COR-L47 (cell line): ENCODE measurements around the gene MRPS10.
"Not testable (repeated sequence)": the region's sequence is repeated elsewhere in the genome, so short reads cannot be mapped to it uniquely, and the experiment has no call there.

Source experiments
- DNase-seq: peaks from one replicate; lab custom pipeline; 2025; lab: John Stamatoyannopoulos, UW

MRPS10 gene

DNA sequence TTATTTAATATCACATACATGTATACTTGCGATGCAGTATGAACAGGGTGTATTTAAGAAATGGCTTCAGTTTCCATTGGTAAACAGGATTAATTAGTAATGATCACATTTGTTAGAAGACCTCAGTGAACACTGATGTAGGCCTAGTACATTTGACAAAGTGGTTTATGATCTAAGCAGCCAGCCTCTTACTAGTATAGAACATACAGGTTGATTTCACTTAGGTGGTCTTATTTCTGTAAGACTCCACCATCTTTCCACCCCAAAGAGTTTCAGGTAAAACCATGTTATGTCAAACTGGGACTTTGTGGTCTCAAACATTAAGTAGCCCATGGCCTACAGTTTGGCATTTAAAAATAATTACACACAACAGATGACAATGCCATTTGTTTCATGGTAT, 20.2 kb upstream of the MRPS10 start:
- no peak for DNase-seq

DNA sequence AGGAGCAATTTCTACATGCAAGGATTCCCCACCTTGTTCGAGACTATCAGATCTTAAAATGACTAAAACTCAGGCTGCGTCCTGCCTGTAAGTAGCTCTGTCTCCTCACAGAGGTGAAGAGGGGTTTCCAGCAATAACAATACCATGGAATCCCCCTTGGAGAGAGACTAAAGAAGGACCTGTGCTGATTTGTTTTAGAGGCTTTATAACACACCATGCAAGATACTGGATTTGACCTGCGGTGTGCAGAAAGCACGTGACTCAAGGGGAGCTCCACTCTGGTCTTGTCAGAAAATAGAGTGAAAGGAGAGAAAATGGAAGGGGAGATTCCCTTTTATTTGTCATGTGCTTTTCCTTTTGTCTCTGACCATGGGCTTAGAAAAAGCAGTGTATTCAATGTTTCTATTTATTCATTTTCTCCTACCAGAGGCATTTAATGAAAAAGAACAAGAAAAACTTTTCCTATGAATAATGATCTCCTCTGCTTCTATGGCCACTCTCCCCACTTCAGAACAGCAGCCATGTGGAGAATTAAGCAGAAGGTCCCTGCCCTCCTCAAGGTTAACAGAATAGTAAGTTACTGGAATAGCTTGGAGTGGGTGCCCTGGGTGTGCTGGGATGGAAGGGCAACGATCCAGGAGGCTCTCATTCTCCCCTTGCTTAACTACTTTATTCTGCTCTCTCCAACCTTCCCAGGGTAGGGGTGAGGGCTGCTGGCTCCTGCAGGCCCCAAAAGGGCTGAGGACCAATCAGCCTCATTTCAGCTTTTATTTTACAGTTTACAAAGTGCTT, 19.2 kb upstream of the MRPS10 start:
- DNase-seq, result no peak

DNA sequence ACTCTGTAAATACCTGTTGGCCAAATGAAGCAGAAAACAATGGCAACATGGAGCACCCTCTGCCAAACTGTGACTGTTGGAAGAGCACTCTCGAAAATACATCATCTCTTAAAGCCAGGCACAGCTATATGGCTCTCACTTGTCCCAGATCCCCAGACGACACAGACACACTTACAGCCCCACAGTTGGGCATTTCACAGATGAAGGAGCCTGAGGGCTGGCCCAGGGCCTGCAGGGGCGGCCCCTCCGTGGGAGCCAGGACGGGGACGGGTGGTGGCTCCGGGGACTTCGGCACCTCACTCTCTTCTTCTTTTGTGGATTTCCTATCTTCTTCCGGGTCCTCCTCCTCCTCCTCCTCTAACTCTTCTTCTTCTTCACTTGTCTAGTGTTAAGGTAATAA, 18.4 kb upstream of the MRPS10 start:
- DNase-seq, result no peak

DNA sequence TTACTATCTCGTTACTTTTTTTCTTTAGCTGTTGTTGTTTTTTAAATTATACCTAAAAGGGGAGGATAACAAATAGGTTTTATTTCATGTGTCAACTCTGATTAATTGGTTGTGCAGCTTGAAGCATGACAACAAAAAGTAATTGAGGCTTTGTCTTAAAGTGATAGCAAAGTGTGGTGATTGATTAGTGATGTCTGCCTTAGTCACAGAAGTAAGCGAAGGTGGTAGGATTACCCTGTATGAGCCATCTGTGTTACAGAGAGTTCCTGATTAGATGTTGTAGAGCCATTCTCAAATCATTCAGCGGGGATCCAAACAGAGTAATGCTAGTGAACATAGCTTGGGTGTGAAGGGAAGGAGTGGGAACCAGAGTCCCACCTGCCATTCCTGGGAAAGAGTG, 14.4 kb upstream of the MRPS10 start:
- DNase-seq, result no peak

DNA sequence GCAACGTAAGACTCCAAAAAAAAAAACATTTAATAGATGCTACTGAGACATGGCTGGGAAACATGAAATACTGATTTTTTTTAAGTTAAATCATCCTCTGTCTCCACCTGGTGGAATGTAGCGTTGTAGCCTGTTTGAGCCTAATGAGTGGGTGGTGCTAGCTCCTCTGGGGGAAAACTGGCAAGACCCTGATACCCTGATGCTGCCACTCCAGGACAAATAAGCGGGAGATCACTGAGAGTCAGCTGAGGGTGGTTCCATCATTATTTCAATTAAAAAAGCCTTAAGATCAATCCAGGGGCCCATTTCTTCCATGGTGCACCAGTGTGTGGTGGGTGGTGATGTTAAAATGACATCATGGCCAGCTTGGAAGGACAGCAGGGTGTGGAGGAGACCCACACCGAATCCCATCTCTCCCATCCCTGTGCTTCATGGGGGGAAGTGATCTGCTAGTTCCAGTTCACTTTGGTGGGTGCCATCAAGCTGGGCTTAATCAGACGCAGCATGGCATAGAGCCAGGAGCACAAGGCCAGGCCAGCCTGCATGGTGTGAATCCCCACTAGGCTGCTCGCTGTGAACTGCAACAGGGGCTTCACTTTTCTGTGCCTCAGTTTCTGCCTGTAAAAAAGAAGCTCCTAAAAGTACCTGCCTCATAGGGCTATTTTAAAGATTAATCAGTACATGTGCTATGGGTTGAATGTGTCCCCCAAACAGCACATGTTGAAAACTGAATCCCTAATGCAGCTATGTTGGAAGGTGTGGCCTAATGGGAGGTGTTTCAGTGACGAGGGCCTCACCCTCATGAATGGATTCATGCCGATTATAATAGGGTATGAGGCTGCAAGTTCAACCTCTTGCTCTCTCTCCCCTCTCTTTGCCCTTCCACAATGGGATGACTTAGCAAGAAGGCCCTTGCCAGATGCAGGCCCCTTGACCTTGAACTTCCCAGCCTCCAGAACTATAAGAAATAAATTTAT, 13.0 kb upstream of the MRPS10 start:
- DNase-seq, result no peak

DNA sequence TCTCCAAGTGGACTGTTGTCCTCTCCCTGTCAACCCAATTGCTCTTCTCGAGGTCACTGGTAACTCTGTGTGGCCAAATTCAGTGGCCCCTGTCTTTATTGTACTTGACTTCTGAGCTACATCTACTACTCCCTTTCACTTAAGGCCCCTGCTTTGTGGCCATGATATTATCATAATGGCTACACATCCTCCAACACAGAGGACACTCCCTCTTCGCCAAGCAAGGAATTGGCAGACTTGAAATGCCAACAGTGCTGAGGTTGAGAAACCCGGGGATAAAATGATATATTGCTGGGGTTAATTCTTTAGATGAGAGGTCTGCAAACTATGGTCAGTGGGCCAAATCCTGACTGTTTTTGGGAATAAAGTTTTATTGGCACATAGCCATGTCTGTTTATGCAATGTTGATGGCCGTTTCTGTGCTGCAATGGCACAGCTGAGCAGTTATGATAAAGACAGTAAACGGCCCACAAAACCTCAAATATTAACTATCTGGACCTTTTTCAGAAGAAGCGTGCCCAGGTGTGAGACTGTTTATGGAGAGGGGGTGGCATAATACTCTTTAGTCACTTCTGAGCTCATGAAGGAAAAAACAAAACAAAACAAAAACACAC, 12.0 kb upstream of the MRPS10 start:
- DNase-seq, result no peak

DNA sequence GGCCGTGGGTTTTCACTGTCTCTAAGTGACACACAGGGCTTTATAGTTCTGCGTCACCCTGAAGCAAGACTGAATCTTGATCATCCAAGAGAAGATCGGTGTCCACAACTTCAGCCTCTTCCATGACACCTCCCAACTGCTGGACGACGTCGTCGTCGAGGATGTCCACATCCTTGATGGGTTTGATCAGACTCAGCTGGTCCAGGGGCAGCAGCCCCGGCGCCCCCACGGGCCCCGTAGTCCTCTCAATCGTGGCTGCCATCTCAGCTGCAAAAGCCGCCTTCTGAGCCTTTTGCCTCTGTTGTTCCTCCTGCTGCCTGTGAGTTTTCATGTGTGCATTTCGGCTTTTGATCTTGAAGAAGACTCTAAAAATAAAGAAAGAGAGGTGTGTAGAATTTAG, 10.6 kb upstream of the MRPS10 start:
- DNase-seq, result no peak

DNA sequence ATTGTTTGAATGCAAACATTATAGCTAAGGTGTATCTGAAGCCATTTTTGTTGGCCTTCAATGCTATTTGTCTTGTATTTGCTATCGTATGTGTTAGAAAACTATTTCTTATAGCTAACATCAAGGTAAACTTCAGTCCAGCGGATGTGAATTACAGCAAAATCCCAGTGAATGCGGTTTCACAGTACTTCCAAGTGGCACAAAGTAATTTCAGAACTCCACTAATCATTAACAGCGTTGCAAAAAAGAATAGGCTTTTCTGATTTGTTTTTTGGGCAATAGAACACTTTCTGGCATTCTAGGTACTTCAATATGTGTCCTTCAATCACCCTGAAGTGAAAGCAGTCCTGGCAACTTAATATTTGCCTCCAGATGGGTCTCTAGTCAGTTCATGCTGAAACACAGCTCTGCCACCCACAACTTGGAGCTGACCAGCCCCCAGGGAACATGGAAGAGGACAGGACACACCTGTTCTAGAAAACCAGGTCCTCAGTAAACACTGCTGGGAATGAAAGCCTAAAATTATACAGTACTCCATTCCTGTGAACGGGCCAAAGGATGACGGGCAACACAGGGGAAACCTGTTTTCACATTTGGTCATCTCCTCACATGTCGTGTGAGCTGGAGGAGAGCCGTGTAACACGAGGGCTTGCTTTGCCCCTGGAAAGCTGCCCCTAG, 9.7 kb upstream of the MRPS10 start:
- DNase-seq, result no peak

DNA sequence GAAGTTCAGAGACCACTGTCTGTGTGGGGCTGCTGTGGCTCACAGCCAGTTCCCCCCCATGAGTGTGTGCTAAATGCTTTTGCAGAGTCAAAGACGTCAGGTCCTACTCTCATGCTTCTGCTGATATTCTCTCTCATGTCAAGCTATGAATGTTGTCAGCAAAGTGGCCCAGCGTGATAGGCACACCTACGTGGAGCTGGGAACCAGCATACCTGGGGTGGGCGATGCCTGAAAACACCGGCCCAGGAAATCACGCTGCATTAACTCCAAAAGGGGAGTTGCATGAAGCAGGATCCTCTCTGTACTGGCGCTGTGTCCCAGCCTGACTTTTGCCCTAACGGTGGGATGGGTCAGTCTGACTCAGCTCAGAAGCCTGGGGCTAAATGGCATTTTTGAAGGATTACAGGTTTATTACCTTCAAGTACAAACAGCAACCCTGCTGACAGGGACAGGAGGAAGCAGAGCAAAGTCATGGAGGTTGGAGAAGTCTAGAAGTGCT, 9.0 kb upstream of the MRPS10 start:
- no peak for DNase-seq

DNA sequence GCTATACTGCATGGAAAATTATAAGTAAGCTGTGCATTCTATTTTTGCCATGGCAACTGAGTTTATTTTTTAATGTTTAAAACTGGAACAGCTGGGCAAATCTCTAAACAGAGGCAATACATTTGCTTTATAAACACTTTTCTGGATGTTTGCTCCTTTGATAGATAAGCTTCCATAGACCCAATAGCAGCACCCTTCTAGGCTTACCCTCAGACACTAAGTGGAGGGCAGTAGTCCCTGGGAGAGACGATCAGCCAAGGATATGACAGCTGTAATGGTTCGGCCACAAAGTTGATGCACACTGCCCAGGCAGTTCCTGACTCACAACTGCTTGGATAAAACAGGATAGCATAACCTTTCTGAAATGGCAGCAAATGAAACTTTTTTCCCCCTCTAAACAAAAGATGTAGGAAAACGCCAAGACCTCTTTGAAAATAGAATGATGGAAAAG, 8.5 kb upstream of the MRPS10 start:
- DNase-seq, result no peak

DNA sequence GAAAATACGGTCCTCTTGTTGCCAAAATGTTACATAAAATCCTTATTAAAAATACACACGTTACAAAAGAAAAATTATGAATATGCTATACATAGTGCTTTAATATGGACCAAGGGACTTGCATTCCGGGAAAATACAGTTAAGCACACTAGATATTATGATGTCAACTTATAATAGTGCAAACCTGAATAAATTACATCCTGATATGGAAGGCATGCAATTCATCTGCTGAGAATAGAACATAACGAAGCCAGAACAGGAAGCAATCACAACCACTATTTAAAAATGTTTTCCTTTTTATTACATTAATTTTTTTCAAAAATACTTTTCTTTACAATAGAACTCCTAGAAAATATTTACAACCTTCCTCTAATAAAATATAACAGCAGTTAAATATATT, 7.8 kb upstream of the MRPS10 start:
- DNase-seq, result no peak

DNA sequence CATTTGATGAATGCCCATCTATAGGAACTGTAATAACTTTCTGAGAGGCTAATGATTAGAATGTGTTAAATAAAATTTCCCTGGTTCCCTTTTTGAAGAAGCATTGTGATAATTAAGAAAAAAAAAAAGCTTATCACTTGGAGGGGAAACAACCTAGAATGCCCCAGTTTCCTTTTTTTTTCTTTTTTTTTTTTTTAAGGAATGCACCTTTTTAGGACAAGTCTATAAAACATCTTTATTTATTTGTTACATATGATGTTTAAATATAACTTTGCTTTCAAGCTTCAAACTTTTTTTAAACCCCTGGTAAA, 7.3 kb upstream of the MRPS10 start:
- DNase-seq, result no peak

DNA sequence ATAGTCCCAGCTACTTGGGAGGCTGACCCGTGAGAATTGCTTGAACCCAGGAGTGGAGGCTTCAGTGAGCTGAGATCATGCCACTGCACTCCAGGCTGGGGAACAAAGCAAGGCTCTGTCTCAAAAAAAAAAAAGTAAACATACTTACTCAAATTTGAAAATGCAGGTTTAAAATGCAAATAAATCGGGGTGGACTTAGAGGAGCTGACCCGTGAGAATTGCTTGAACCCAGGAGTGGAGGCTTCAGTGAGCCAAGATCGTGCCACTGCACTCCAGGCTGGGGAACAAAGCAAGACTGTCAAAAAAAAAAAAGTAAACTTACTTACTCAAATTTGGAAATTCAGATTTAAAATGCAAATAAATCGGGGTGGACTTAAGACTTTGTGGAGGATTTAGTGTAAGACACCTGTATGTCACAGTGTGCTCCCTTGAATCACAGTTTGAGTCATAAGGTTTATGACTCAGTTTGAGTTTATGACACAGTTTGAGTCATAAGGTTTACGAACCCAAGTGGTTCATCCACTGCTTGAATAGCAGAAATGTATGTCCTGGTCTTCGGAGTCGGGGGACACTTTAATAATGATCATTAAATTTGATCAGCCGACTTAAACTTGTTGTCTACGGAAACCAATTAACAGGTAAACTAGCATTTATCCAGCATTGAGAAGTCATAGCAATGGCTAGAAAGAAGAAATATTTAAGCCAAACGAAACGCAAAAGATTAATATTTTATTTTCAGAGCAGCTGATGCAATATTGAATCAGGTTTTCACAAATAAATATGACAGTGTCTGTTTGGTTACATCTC, 6.8 kb upstream of the MRPS10 start:
- DNase-seq, result no peak

DNA sequence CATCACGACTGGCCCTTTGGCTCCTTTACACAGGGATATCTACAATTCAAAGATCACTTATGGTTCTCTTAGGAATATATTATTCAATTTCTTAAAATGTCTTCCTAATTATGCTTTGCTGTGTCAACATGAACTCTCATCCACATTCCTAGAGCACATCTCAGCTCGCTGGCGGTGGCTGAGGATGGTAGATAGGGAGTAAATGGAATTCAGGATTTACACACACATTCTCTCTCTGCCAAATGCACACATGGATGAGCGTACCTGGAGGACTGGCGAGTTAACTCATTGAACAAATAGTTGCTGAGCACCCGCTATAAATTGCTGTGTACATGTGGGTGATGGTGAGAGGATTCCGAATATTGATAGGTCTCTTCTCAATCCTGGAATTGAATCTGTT, 4.8 kb upstream of the MRPS10 start:
- no peak for DNase-seq

DNA sequence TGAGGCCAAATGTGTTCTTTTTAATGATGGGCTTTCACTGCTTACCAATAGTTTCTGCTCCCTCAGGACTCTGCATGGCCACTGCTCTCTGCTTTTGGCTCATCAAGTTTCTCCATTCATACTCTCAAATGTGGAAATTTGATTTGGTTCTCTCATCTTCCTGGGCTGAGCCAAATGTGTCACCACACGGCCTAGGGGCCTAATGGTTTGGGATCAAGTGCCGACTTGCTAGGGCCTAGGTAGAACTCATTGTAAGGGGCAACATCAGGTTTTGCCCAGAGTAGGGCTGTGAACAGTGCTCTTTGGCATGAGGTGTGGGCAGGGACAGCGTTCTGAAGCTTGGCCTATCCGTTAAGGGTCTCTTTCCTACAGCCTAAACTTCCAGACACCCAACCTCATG, 3.9 kb upstream of the MRPS10 start:
- no peak for DNase-seq

DNA sequence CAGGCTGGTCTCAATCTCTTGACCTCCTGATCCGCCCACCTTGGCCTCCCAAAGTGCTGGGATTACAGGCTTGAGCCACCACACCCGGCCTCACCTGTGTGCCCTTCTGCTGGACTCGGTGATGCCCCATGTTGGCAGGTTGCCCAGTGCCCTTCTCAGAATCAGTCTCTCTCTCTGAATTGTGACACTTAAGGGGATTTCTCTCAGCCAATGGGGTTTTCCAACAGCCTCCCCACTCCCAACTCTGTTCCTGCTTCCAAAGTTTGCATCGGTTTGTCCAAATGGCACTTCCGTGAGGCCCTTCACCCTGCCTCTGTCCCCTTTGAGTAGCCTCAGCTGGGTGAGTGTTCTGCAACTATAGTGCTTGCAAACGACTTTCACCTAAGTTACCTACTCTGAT, 3.1 kb upstream of the MRPS10 start:
- DNase-seq, result no peak

DNA sequence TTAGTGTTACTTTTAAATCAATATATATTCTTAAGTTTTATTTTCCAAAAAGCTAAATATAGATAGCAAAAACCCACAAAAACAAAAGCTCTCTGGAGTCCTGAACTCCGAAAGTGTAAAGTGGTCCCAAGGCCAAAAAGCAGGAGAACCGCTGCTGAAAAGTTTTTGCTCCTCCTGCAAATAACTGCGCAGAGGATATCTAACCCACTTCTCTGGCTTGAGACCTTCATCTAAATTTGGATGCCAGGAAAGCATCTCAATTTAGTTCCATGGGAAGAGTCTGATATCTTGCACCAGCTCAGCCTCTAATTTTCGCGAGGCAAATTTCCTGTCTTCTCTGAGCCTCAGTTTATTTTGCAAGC, 523 bp downstream of the MRPS10 start:
- DNase-seq, result no peak

DNA sequence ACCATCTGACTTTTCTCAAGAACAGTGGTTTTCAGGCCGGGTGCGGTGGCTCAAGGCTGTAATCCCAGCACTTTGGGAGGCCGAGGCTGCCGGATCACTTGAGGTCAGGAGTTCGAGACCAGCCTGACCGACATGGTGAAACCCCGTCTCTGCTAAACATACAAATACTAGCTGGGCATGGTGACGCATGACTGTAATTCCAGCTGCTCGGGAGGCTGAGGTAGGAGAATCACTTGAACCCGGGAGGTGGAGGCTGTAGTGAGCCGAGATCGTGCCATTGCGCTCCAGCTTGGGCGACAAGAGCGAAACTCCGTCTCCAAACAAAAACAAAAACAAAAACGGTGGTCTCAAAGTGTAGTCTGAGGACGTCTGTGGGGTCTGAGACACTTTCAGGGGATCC, 1.2 kb downstream of the MRPS10 start:
- not testable (repeated sequence) for DNase-seq

DNA sequence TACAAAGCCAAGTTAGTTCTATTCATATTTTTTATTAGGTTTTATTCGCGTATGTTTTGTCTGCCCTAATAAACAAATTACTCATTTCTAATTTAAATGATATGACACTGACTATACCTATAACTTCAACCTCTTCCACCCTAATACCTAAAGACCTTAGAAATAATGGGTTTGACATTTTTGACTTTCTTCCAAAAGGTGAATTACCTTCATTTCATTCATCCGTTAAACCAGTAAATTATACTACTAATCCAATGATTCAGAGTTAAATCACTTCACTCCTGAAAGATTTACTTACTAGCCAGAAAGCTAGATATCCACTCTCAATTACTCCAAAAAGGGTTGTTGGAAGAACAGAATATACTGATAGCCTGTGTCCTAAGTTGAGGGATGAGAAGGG, 5.2 kb downstream of the MRPS10 start:
- no peak for DNase-seq

DNA sequence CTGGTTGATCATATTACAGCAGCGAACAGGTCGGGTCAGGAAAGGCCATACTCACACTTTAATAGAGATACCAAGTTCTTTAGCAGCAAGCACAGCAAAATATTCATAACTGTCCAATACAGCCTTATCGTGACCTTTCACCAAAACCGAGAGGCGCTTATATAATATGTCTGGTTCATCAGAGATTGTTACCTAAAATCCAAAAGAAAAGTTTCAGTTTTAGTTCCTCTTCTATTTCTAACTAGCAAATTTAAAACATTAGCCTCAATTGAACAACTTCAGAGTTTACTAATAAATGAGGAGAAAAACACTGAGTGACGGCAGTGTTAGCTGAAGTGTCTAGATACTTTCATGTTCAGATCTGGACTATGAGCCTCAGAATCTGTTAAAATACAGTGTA, 5.9 kb downstream of the MRPS10 start:
- DNase-seq, result no peak

DNA sequence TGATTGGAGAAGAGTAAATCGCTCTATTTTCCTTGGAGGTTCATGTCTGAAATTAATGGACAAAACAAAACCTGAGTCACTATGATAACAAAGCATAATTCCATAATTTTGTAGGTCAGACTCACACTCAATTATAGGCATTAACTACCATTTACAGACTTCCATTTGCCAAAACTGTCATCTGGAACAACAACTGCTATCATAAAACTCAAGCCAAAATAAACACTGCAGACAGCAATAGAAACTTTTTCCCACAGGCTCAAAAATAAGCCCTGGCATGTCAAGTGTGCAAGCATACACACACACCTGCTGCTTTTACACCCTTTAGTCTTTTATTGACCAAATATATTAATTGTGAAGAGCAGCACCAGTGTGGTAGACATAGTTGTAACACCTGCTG, 7.1 kb downstream of the MRPS10 start:
- DNase-seq, result peak; percentile 81
